T-helper 1 cell treated with Interleukin-12 subunit alpha and Interleukin-12 subunit beta and Interleukin-4 antibody, amounts not matched to agents 30 ng/mL and 1 ng/mL, for 36 hours (primary cell): Measurements from ENCODE around the gene GPR137B. TPM values are rescaled to one million over a fixed set of nuclear protein-coding genes. Genes with fewer than 3 reads are reported as not detected.

Source experiments
- intact Hi-C: fragments of 100-400 bp; cut with micrococcal nuclease; formaldehyde crosslinking; loops from one replicate; pipeline ENCODE4 v1.15.1; 2024
- total RNA-seq: library from RNA; stranded (reverse); gene quantifications from 2 replicates; pipeline ENCODE4 v1.2.3, GENCODE V29; 2022

Gene GPR137B
- total RNA-seq, 1 donor from 2014 or later: 6.7 TPM

- intact Hi-C loops: no loop called here
Observed at GRCh38 chr1:236251587-236251986, 109.2 kb downstream of the GPR137B start.

GRCh38 chr1:236253119-236253518 lies 110.8 kb downstream of the GPR137B start:
- intact Hi-C loops: no loop called here

- intact Hi-C loops: no loop called here
Observed at GRCh38 chr1:236253918-236254637, 111.7 kb downstream of the GPR137B start.

- intact Hi-C loops: no loop called here
Observed at GRCh38 chr1:236257216-236257615, 114.9 kb downstream of the GPR137B start.

- intact Hi-C loops: no loop called here
Observed at GRCh38 chr1:236258114-236258622, 115.8 kb downstream of the GPR137B start.

Other genes starting within 250 kb of the GPR137B start
- gene NID1, start 77.4 kb upstream of the GPR137B start, total RNA-seq: 0.10 and 0.17 TPM in 2 replicates
- gene ERO1B, start 139.4 kb downstream of the GPR137B start, total RNA-seq: 3.9 and 6.4 TPM in 2 replicates